Right lobe of liver (tissue), 4 donors: ENCODE results near the gene NRSN1.

Experiments
- POLR2A ChIP-seq: fragments of 450-650 bp; IDR thresholded peaks from one replicate; pipeline ENCODE4 v1.6.1; 2017; ENCODE audit warnings: antibody characterized with exemption, mild to moderate bottlenecking
- TF ChIP-seq, protein P1 (sequence below), 4 donors: fragments of 200-600 bp in 3 of 4; fragments of 450-650 bp in 1 of 4; IDR thresholded peaks; one replicate each; pipeline versions ENCODE4 v1.5.1 to v1.8.0; 2016 to 2022; ENCODE audit warnings: antibody characterized with exemption in 4 of 4, mild to moderate bottlenecking in 2 of 4
- donor health status: DM: no; HTN: no; CAD: no.
- donor health status: DM: no; HTN: no; CAD: no.
- donor health status: DM: no; HTN: yes; CAD: no.

- TF ChIP-seq, protein P1, sequence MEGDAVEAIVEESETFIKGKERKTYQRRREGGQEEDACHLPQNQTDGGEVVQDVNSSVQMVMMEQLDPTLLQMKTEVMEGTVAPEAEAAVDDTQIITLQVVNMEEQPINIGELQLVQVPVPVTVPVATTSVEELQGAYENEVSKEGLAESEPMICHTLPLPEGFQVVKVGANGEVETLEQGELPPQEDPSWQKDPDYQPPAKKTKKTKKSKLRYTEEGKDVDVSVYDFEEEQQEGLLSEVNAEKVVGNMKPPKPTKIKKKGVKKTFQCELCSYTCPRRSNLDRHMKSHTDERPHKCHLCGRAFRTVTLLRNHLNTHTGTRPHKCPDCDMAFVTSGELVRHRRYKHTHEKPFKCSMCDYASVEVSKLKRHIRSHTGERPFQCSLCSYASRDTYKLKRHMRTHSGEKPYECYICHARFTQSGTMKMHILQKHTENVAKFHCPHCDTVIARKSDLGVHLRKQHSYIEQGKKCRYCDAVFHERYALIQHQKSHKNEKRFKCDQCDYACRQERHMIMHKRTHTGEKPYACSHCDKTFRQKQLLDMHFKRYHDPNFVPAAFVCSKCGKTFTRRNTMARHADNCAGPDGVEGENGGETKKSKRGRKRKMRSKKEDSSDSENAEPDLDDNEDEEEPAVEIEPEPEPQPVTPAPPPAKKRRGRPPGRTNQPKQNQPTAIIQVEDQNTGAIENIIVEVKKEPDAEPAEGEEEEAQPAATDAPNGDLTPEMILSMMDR (IDR thresholded peaks at IDR 0.05): no peak
- TF ChIP-seq POLR2A: no peak
These were observed 46.9 kb upstream of the NRSN1 start for GRCh38 chr6:24079076-24079475.
